ENCODE results near the gene ETS1.
A peak's percentile ranks its signal among the peaks of the same experiment; 100 is the strongest.

The ETS1 gene

DNA sequence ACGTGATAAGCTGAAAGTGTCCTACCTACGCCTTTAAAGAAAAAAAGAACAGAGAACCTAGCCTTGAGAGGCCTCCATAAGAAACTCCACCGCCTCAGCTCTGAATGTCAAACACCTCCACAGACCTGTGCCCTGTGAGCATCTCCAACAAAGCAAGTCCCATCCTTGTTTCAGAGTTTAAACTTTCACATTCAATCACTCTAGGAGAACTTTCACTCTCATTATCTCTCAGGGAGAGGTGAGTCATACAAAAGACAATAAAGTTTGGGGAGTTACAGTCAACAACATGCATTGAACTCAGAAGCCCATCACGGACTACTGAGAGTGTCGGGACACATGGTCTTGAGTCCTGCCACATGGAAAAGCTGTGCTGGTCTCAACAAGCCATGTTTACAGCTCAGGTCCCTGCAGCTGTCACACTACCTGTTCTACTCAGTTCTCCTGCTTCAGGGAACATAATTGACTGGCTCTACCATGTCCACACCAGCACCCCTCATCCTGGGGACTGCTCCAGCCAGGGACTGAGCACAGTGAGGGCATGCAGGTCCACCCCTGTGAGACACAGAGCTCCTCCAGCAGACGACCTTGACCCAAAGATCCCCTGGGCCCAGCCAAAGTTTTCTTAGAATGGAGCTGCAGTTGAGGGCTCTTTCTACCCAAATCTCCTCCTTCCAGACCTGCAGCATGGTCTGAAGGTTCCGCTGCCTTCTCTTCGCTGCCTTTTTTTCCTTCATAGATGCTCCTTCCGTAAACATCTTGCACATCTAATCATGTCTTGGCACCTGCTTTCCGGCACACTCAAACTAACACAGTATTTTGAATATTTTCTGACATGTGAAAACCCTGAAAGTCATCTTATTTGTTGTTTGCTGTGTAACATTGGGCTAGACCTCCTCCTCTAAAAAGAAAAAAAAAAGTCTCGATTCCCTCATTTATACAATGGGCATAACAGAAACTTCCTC lies 114.9 kb downstream of the ETS1 start:
- peak overlapping the region; percentile 17 for H3K4me2 ChIP-seq (ENCODE audit: insufficient read depth, low read length)
- H3K4me3 ChIP-seq (ENCODE audit: low read depth in 1 of 2, low read length in 2 of 2): no peak overlapping the region; a peak in 1 of 4 replicates
- H3K9me3 ChIP-seq (ENCODE audit: insufficient read depth, low read length, severe bottlenecking): no peaks in the 10 kb centered on the region
- 0 out of 3 replicates have a peak, but pooled peaks have one; percentile 2 for ATAC-seq (ENCODE audit: insufficient read depth, low read depth)
- H3K36me3 ChIP-seq (ENCODE audit: insufficient read depth, low read length): peaks cover 87% of the 10 kb centered on the region
- peaks cover 74% of the 10 kb centered on the region for H3K4me1 ChIP-seq (ENCODE audit: insufficient read depth, low read length)
- peak overlapping the region; percentile 34 for H3K9ac ChIP-seq (ENCODE audit: low read depth, low read length)
- peak overlapping the region; percentile 83 for H3K27ac ChIP-seq (ENCODE audit: low read length)
- H3K79me2 ChIP-seq (ENCODE audit: insufficient read depth, low read length): peaks cover 77% of the 10 kb centered on the region
- H4K20me1 ChIP-seq (ENCODE audit: insufficient read depth, low read length): 0 out of 2 replicates have a peak, but pooled peaks cover 2% of the 10 kb centered on the region
- DNase-seq: no peak
- no peak for TF ChIP-seq CTCF (IDR thresholded peaks at IDR 0.05; ENCODE audit: borderline replicate concordance, extremely low read depth, low read length, poor library complexity, severe bottlenecking)
- no peak for TF ChIP-seq EZH2 (IDR thresholded peaks at IDR 0.05; ENCODE audit: borderline replicate concordance, low read depth, low read length, severe bottlenecking)
- no peak overlapping the region for H2AFZ ChIP-seq (ENCODE audit: low read depth, low read length)
- H3K27me3 ChIP-seq (ENCODE audit: insufficient read depth, low read length, poor library complexity): no peaks in the 10 kb centered on the region

- Histone ChIP-seq H4K20me1 (ENCODE audit: insufficient read depth, low read length) (peaks cover 5% of the 10 kb centered on the region; the same call in 1 of the 2 replicates), H3K4me2 (ENCODE audit: insufficient read depth, low read length) (peak overlapping the region; percentile 17), H3K9ac (ENCODE audit: low read depth, low read length) (peak overlapping the region; percentile 35), H3K4me1 (ENCODE audit: insufficient read depth, low read length) (peaks cover 62% of the 10 kb centered on the region), H3K79me2 (ENCODE audit: insufficient read depth, low read length) (peaks cover 79% of the 10 kb centered on the region), H3K36me3 (ENCODE audit: insufficient read depth, low read length) (peaks cover 87% of the 10 kb centered on the region), H3K27me3 (ENCODE audit: insufficient read depth, low read length, poor library complexity) (no peaks in the 10 kb centered on the region), H3K9me3 (ENCODE audit: insufficient read depth, low read length, severe bottlenecking) (no peaks in the 10 kb centered on the region), H3K27ac (ENCODE audit: low read length) (peak overlapping the region; percentile 83), H2AFZ (ENCODE audit: low read depth, low read length) (no peak overlapping the region), H3K4me3 (ENCODE audit: low read depth in 1 of 2, low read length in 2 of 2) (no peak overlapping the region)
- TF ChIP-seq CTCF (IDR thresholded peaks at IDR 0.05; ENCODE audit: borderline replicate concordance, extremely low read depth, low read length, poor library complexity, severe bottlenecking): no peak
- TF ChIP-seq EZH2 (IDR thresholded peaks at IDR 0.05; ENCODE audit: borderline replicate concordance, low read depth, low read length, severe bottlenecking): no peak
- DNase-seq (peak; percentile 80), ATAC-seq (ENCODE audit: insufficient read depth, low read depth) (peak; percentile 95)
These were observed 116.2 kb downstream of the ETS1 start for GRCh38 chr11:128471138-128471661.

GRCh38 chr11:128470081-128470480 lies 117.3 kb downstream of the ETS1 start:
- peak overlapping the region; percentile 34; the same call in 1 of the 2 replicates for H3K27ac ChIP-seq (ENCODE audit: low read length)
- H3K9ac ChIP-seq (ENCODE audit: low read depth, low read length): no peak overlapping the region
- no peak for ATAC-seq (ENCODE audit: insufficient read depth, low read depth)
- no peak overlapping the region for H3K4me3 ChIP-seq (ENCODE audit: low read depth in 1 of 2, low read length in 2 of 2)
- no peaks in the 10 kb centered on the region for H3K27me3 ChIP-seq (ENCODE audit: insufficient read depth, low read length, poor library complexity)
- peaks cover 89% of the 10 kb centered on the region for H3K36me3 ChIP-seq (ENCODE audit: insufficient read depth, low read length)
- no peaks in the 10 kb centered on the region for H3K9me3 ChIP-seq (ENCODE audit: insufficient read depth, low read length, severe bottlenecking)
- TF ChIP-seq EZH2 (IDR thresholded peaks at IDR 0.05; ENCODE audit: borderline replicate concordance, low read depth, low read length, severe bottlenecking) (no peak), CTCF (IDR thresholded peaks at IDR 0.05; ENCODE audit: borderline replicate concordance, extremely low read depth, low read length, poor library complexity, severe bottlenecking) (no peak)
- H3K79me2 ChIP-seq (ENCODE audit: insufficient read depth, low read length): peaks cover 82% of the 10 kb centered on the region
- H3K4me1 ChIP-seq (ENCODE audit: insufficient read depth, low read length): peaks cover 50% of the 10 kb centered on the region
- H4K20me1 ChIP-seq (ENCODE audit: insufficient read depth, low read length): peaks cover 14% of the 10 kb centered on the region; the same call in 1 of the 2 replicates
- no peak for DNase-seq
- no peak overlapping the region for H2AFZ ChIP-seq (ENCODE audit: low read depth, low read length)
- H3K4me2 ChIP-seq (ENCODE audit: insufficient read depth, low read length): no peak overlapping the region

All from DND-41 (cell line).